CD4-positive, alpha-beta T cell treated with Interleukin-12 subunit alpha and Interleukin-12 subunit beta, for 1 hour (primary cell): ENCODE data around the gene PCDH19.
"Not testable (repeated sequence)": the region's sequence is repeated elsewhere in the genome, so short reads cannot be mapped to it uniquely, and the experiment has no call there.

Experiments used
- DNase-seq: peaks from one replicate; pipeline ENCODE4 v3.0.0-alpha.2; 2020

The PCDH19 gene

GRCh38 chrX:100409610-100410590 is at the start of gene PCDH19:
Gene PCDH19 (minus strand): TSS chrX:100410273. CDS start chrX:100408597, 1,676 bp downstream.
- peak; percentile 14 for DNase-seq

- DNase-seq, result no peak
These were observed 39.9 kb upstream of the PCDH19 start for GRCh38 chrX:100449696-100450608.

GRCh38 chrX:100447655-100448397 is 37.8 kb upstream of the PCDH19 start:
- no peak for DNase-seq

- no peak for DNase-seq
These were observed 35.5 kb upstream of the PCDH19 start for GRCh38 chrX:100445593-100445992.

- DNase-seq, result not testable (repeated sequence)
These were observed 31.2 kb upstream of the PCDH19 start for GRCh38 chrX:100441321-100441720.

GRCh38 chrX:100440006-100440405 is 29.9 kb upstream of the PCDH19 start:
- no peak for DNase-seq

- DNase-seq, result no peak
These were observed 25.7 kb upstream of the PCDH19 start for GRCh38 chrX:100435726-100436125.

GRCh38 chrX:100424012-100424411 is 13.9 kb upstream of the PCDH19 start:
- no peak for DNase-seq

GRCh38 chrX:100418556-100418955 is 8.5 kb upstream of the PCDH19 start:
- DNase-seq, result no peak

GRCh38 chrX:100417681-100418080 is 7.6 kb upstream of the PCDH19 start:
- no peak for DNase-seq

GRCh38 chrX:100413229-100413628 is 3.2 kb upstream of the PCDH19 start:
- peak; percentile 29 for DNase-seq

GRCh38 chrX:100411802-100412715 is 2.0 kb upstream of the PCDH19 start:
- no peak for DNase-seq

- no peak for DNase-seq
These were observed 1.1 kb upstream of the PCDH19 start for GRCh38 chrX:100410901-100411801.

- no peak for DNase-seq
These were observed 1.1 kb downstream of the PCDH19 start for GRCh38 chrX:100408713-100409609.

- no peak for DNase-seq
These were observed 2.0 kb downstream of the PCDH19 start for GRCh38 chrX:100407784-100408712.

GRCh38 chrX:100407147-100407783 is 2.8 kb downstream of the PCDH19 start:
- DNase-seq, result no peak

- no peak for DNase-seq
These were observed 4.6 kb downstream of the PCDH19 start for GRCh38 chrX:100405424-100405823.

GRCh38 chrX:100404851-100405250 is 5.2 kb downstream of the PCDH19 start:
- no peak for DNase-seq
